Bronchial epithelial cell (primary cell): ENCODE measurements around the gene SIGLEC10. TPM values are rescaled to one million over a fixed set of nuclear protein-coding genes. Genes with fewer than 3 reads are reported as not detected.
A peak's percentile ranks its signal among the peaks of the same experiment; 100 is the strongest.

Source experiments
- DNase-seq: peaks from one replicate; pipeline ENCODE4 v3.0.0-alpha.2; 2010; ENCODE audit warnings: low read depth
- FAIRE-seq: peaks from 2 replicates; lab custom pipeline; 2011; peaks lifted over from hg19 to GRCh38; lab: Jason Lieb, UNC
- H3K27me3 ChIP-seq: 2 replicates; pipeline ENCODE4 v1.5.1; 2011; ENCODE audit warnings: low read length; ENCODE audit not compliant: control insufficient read depth, insufficient read depth
- H3K36me3 ChIP-seq: 2 replicates; pipeline ENCODE4 v1.5.1; 2011; ENCODE audit warnings: low read length; ENCODE audit not compliant: control insufficient read depth, insufficient read depth
- H3K4me3 ChIP-seq: 2 replicates; pipeline ENCODE4 v1.5.1; 2011; ENCODE audit warnings: mild to moderate bottlenecking, low read depth, low read length, control low read depth
- total RNA-seq: library from RNA; depleted of rRNA; stranded (reverse); fragments of >200 nt; gene quantifications from 2 replicates; pipeline ENCODE4 v1.2.1, GENCODE V29; 2014
- TF ChIP-seq, protein P1 (sequence below): IDR thresholded peaks from 2 replicates; pipeline ENCODE4 v1.5.1; 2011; ENCODE audit warnings: mild to moderate bottlenecking, moderate library complexity, low read length, control low read depth, inconsistent platforms; ENCODE audit not compliant: insufficient read depth, severe bottlenecking

SIGLEC10 gene
- total RNA-seq, 1 donor from 2014 or later, result not detected

DNA sequence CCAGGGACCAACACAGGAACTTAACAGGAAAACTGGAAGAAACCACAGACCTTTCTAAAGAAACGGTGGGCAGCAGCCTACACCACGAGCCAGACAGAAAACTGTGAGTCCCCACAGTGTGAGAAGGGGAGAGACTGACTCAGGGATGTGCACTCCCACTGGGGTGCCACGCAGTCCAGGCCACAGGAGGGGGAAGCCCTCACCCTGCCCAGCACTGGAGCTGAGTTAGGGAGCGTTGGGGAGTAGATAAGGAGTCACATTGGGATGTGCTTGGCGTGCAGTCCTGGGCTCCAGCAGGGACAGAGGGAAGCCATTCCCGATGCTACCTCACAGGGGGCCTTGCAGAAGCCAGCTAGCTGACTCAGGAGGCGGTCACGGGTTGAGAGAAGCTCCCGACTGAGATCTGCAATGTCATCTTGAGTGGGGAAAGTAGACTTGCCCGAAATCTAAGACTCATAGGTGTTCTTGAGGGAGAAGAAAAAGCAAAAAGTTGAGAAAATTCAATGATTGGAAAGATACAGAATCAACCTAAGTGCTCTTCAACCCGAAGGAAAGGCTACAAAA, 23.5 kb upstream of the SIGLEC10 start:
- FAIRE-seq (no peak), DNase-seq (no peak)
- H3K27me3 ChIP-seq, result no peaks in the 10 kb centered on the region
- H3K4me3 ChIP-seq, result no peak overlapping the region
- TF ChIP-seq, protein P1, sequence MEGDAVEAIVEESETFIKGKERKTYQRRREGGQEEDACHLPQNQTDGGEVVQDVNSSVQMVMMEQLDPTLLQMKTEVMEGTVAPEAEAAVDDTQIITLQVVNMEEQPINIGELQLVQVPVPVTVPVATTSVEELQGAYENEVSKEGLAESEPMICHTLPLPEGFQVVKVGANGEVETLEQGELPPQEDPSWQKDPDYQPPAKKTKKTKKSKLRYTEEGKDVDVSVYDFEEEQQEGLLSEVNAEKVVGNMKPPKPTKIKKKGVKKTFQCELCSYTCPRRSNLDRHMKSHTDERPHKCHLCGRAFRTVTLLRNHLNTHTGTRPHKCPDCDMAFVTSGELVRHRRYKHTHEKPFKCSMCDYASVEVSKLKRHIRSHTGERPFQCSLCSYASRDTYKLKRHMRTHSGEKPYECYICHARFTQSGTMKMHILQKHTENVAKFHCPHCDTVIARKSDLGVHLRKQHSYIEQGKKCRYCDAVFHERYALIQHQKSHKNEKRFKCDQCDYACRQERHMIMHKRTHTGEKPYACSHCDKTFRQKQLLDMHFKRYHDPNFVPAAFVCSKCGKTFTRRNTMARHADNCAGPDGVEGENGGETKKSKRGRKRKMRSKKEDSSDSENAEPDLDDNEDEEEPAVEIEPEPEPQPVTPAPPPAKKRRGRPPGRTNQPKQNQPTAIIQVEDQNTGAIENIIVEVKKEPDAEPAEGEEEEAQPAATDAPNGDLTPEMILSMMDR, result no peak
- no peaks in the 10 kb centered on the region for H3K36me3 ChIP-seq

DNA sequence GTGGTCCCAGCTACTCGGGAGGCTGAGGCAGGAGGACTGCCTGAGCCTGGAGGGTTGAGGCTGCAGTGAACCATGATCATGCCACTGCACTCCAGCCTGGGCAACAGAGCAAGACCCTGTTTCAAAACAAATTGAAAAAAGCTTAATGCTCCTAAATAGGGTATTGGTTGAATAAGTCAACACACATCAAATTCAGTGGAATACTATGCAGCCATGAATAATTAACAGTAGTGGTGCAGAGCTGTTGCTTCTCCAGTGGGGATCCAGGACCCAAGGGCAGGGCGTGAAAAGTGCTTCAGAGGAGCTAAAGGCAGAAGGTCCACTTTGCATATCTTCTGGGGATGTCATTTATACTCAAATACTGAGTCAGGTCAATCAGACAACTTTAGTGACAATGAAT, 22.6 kb upstream of the SIGLEC10 start:
- Histone ChIP-seq H3K27me3 (no peaks in the 10 kb centered on the region), H3K36me3 (no peaks in the 10 kb centered on the region), H3K4me3 (no peak overlapping the region)
- FAIRE-seq (no peak), DNase-seq (no peak)
- TF ChIP-seq, protein P1, result no peak

GRCh38 chr19:51439021-51439465, 21.6 kb upstream of the SIGLEC10 start:
- no peaks in the 10 kb centered on the region for H3K27me3 ChIP-seq
- no peak for FAIRE-seq
- peak; percentile 2 for DNase-seq

GRCh38 chr19:51434456-51434855, 17.0 kb upstream of the SIGLEC10 start:
- Histone ChIP-seq H3K27me3 (no peaks in the 10 kb centered on the region), H3K36me3 (no peaks in the 10 kb centered on the region), H3K4me3 (no peak overlapping the region)
- DNase-seq (no peak), FAIRE-seq (no peak)
- TF ChIP-seq, protein P1, result no peak

More at GRCh38 chr19:51439021-51439465, 21.6 kb upstream of the SIGLEC10 start:
- TF ChIP-seq, protein P1, result no peak
- Histone ChIP-seq H3K4me3 (no peak overlapping the region), H3K36me3 (no peaks in the 10 kb centered on the region)

- no peak for FAIRE-seq
- DNase-seq, result no peak
- Histone ChIP-seq H3K36me3 (no peaks in the 10 kb centered on the region), H3K4me3 (no peak overlapping the region), H3K27me3 (no peaks in the 10 kb centered on the region)
- TF ChIP-seq, protein P1, result no peak
Measured at GRCh38 chr19:51433043-51433442, 15.6 kb upstream of the SIGLEC10 start.

- FAIRE-seq, result no peak
- H3K27me3 ChIP-seq, result no peaks in the 10 kb centered on the region
- DNase-seq, result no peak
Measured at GRCh38 chr19:51431124-51431523, 13.7 kb upstream of the SIGLEC10 start.

More at GRCh38 chr19:51431124-51431523, 13.7 kb upstream of the SIGLEC10 start:
- TF ChIP-seq, protein P1, result no peak
- no peaks in the 10 kb centered on the region for H3K36me3 ChIP-seq
- H3K4me3 ChIP-seq, result no peak overlapping the region
